ENCODE results near the gene ZNF282.

GRCh38 chr7:149256568-149256967 is 61.2 kb downstream of the ZNF282 start:
- TF ChIP-seq, protein P1, sequence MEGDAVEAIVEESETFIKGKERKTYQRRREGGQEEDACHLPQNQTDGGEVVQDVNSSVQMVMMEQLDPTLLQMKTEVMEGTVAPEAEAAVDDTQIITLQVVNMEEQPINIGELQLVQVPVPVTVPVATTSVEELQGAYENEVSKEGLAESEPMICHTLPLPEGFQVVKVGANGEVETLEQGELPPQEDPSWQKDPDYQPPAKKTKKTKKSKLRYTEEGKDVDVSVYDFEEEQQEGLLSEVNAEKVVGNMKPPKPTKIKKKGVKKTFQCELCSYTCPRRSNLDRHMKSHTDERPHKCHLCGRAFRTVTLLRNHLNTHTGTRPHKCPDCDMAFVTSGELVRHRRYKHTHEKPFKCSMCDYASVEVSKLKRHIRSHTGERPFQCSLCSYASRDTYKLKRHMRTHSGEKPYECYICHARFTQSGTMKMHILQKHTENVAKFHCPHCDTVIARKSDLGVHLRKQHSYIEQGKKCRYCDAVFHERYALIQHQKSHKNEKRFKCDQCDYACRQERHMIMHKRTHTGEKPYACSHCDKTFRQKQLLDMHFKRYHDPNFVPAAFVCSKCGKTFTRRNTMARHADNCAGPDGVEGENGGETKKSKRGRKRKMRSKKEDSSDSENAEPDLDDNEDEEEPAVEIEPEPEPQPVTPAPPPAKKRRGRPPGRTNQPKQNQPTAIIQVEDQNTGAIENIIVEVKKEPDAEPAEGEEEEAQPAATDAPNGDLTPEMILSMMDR (IDR thresholded peaks at IDR 0.05; ENCODE audit: low read depth, low read length), result no peak
- TF ChIP-seq POLR2A (IDR thresholded peaks at IDR 0.05; ENCODE audit: extremely low read depth, insufficient read length), result no peak
- TF ChIP-seq, protein P2, sequence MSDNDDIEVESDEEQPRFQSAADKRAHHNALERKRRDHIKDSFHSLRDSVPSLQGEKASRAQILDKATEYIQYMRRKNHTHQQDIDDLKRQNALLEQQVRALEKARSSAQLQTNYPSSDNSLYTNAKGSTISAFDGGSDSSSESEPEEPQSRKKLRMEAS (IDR thresholded peaks at IDR 0.05; ENCODE audit: low read depth, low read length), result no peak
